ENCODE data around the gene TGFA. TPM values are rescaled to one million over a fixed set of nuclear protein-coding genes. Genes with fewer than 3 reads are reported as not detected.

TGFA gene
- total RNA-seq, 1 donor from 2014 or later, result 9.1 TPM

GRCh38 chr2:70442301-70443077, 111.1 kb downstream of the TGFA start:
- no peaks in the 10 kb centered on the region for H3K9me3 ChIP-seq
- H3K27me3 ChIP-seq, result no peaks in the 10 kb centered on the region
- no peaks in the 10 kb centered on the region for H3K36me3 ChIP-seq
- ATAC-seq (peak; percentile 21), DNase-seq (no peak)
- H3K27ac ChIP-seq, result no peak overlapping the region
- TF ChIP-seq, protein P1, sequence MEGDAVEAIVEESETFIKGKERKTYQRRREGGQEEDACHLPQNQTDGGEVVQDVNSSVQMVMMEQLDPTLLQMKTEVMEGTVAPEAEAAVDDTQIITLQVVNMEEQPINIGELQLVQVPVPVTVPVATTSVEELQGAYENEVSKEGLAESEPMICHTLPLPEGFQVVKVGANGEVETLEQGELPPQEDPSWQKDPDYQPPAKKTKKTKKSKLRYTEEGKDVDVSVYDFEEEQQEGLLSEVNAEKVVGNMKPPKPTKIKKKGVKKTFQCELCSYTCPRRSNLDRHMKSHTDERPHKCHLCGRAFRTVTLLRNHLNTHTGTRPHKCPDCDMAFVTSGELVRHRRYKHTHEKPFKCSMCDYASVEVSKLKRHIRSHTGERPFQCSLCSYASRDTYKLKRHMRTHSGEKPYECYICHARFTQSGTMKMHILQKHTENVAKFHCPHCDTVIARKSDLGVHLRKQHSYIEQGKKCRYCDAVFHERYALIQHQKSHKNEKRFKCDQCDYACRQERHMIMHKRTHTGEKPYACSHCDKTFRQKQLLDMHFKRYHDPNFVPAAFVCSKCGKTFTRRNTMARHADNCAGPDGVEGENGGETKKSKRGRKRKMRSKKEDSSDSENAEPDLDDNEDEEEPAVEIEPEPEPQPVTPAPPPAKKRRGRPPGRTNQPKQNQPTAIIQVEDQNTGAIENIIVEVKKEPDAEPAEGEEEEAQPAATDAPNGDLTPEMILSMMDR (IDR thresholded peaks at IDR 0.05), result no peak
- H3K4me3 ChIP-seq, result no peak overlapping the region
- intact Hi-C loops (cut with DNase I), result no loop called here
- no peaks in the 10 kb centered on the region for H3K4me1 ChIP-seq

- no peaks in the 10 kb centered on the region for H3K36me3 ChIP-seq
- no peak overlapping the region for H3K27ac ChIP-seq
- ATAC-seq (no peak), DNase-seq (no peak)
- intact Hi-C loops (cut with DNase I), result no loop called here
- TF ChIP-seq, protein P1 (IDR thresholded peaks at IDR 0.05), result no peak
- no peaks in the 10 kb centered on the region for H3K9me3 ChIP-seq
- no peaks in the 10 kb centered on the region for H3K27me3 ChIP-seq
- H3K4me1 ChIP-seq, result no peaks in the 10 kb centered on the region
- H3K4me3 ChIP-seq, result no peak overlapping the region
These were observed 113.0 kb downstream of the TGFA start for GRCh38 chr2:70440621-70441020.

GRCh38 chr2:70435138-70435537, 118.5 kb downstream of the TGFA start:
- DNase-seq (no peak), ATAC-seq (no peak)
- Histone ChIP-seq H3K27me3 (no peaks in the 10 kb centered on the region), H3K4me3 (no peak overlapping the region), H3K27ac (no peak overlapping the region), H3K9me3 (no peaks in the 10 kb centered on the region), H3K36me3 (no peaks in the 10 kb centered on the region), H3K4me1 (no peaks in the 10 kb centered on the region)
- TF ChIP-seq, protein P1 (IDR thresholded peaks at IDR 0.05), result no peak
- intact Hi-C loops (cut with DNase I), result no loop called here

GRCh38 chr2:70433315-70433714, 120.3 kb downstream of the TGFA start:
- TF ChIP-seq, protein P1 (IDR thresholded peaks at IDR 0.05), result no peak
- no peak overlapping the region for H3K4me3 ChIP-seq
- DNase-seq (no peak), ATAC-seq (no peak)
- intact Hi-C loops (cut with DNase I), result no loop called here
- no peaks in the 10 kb centered on the region for H3K36me3 ChIP-seq
- no peaks in the 10 kb centered on the region for H3K27me3 ChIP-seq
- no peaks in the 10 kb centered on the region for H3K4me1 ChIP-seq
- H3K9me3 ChIP-seq, result no peaks in the 10 kb centered on the region
- no peak overlapping the region for H3K27ac ChIP-seq

DNA sequence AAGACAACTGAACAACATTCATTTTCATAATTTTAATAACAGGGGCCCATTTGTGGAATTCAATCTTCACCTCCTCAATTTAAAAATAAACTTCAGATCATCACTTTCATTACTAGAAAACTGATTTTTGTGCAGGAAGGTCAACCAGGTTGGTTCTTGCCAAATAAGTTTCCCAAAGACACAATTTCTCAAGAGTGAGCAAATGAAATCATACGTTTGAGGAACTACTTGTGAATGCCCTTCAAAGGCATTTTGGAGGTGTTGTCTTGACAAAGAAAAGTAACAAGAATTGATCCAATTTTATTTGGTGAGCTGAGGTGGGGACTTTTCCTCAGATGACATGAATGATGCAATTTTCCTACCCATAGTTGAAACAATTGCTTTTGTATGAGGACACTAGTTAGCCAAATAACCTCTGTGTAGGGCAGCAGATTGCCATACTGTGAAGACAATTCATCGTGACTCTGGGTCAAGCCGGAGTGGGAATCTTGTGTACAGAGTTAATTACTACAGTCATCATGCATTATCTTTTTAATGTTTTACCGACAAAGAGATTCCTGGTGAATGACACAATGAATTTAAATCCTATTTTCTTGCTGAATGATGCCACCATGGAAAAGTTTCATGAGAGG, 121.8 kb downstream of the TGFA start:
- DNase-seq (no peak), ATAC-seq (no peak)
- Histone ChIP-seq H3K27me3 (no peaks in the 10 kb centered on the region), H3K4me1 (no peaks in the 10 kb centered on the region), H3K27ac (no peak overlapping the region), H3K9me3 (no peaks in the 10 kb centered on the region), H3K4me3 (no peak overlapping the region), H3K36me3 (no peaks in the 10 kb centered on the region)
- intact Hi-C loops (cut with DNase I), result no loop called here
- TF ChIP-seq, protein P1 (IDR thresholded peaks at IDR 0.05), result no peak
